GM19238 (cell line): ENCODE measurements around the gene NINL.
"Not testable (repeated sequence)": the region's sequence is repeated elsewhere in the genome, so short reads cannot be mapped to it uniquely, and the experiment has no call there.

Experiments used
- DNase-seq: peaks from one replicate; pipeline ENCODE4 v3.0.0; 2011; ENCODE audit warnings: low spot score; ENCODE audit not compliant: insufficient read length

Gene NINL

DNA sequence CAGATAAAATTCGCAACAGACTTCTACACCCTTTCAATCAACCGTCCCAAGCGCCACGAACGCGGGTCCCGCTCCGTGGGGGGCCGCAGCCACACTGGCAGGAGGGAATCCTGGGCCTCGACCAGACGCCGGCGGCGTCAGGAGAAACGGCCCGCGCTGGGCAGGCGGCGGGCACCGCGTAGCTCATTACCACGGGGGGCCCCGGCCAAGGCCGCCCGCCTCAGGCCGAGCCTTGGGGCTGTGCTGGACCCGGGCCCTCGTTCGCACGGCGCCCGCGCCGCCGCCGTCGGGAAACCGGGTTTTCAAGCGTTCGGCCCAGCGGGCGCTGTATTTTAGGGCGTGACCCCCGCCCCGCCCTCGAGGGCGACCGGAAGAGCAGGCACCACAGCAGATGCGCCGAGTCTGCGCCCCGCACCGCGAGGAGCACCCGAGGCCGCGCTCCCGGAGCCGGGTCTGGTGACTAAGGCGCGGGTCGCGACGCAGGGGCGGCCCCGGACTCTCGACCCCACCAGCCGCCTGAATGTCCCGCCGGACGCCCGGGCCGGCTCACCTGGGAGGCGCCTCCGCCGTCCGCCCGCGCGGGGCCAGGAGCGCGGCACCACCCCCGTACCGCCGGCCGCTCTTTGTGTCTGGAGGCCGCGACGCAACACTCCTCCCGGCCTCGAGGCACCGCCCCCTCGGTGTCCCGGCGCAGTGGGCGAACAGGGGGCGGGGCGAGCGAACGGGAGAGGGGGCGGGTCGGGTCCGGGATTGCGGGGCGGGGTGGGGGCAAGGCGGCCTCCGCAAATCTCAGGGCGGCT is at the start of gene NINL:
NINL (minus strand) TSS at position 627 of the 800 bp plus-strand sequence. CDS start 58,944 bp downstream, outside the sequence.
- DNase-seq, result no peak

GRCh38 chr20:25632940-25633790 is 47.8 kb upstream of the NINL start:
- no peak for DNase-seq

- not testable (repeated sequence) for DNase-seq
Observed at GRCh38 chr20:25630615-25631014, 45.3 kb upstream of the NINL start.

DNA sequence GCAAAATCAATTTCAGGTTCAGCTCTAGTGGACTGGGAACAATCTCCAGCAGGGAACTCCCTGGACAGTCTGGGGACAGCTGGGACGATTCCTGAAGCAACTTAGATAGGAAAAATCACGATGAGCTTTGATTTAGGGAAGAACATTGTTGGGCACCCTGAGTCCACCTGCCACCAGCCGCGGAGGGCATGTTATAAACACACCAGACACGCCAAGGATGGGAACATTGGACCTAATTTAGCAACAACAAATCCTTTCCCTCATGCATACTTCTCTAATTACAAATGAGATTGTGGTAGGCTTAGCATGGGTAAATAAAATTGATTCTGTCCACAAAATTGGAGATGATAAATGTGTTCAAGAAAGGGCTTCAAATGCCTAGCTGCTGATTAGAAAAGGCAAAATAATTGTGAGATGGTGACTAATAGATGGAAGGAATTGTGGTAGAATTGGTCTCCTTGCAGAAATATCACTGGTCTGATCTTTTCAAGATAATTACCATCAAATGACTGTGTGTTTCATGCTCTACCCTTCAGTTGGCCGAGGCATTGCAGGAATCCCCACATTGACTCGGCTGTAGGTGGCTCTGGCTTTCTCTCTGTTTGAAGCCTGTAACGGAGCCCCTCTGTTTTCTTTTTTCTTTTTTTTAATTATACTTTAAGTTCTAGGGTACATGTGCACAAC is 44.6 kb upstream of the NINL start:
- no peak for DNase-seq

DNA sequence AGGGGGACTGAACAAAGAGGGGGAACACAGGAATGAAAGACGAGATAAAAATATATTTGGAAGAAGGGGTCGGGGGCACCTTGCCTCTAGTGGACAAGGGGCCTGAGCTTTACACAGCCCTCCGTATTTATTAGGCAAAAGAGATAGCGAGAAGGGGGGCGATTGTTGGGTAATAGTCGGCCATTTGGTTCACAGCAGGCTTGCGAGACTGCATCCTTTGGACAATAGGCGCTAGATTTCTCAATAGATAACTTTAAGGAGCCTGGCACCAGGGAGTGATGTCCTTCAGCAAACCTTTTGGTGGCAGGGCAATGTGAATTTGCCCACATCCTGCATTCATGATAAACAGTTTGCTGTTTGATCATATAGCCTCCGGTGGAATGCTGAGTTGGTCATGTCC is 41.4 kb upstream of the NINL start:
- DNase-seq, result no peak

DNA sequence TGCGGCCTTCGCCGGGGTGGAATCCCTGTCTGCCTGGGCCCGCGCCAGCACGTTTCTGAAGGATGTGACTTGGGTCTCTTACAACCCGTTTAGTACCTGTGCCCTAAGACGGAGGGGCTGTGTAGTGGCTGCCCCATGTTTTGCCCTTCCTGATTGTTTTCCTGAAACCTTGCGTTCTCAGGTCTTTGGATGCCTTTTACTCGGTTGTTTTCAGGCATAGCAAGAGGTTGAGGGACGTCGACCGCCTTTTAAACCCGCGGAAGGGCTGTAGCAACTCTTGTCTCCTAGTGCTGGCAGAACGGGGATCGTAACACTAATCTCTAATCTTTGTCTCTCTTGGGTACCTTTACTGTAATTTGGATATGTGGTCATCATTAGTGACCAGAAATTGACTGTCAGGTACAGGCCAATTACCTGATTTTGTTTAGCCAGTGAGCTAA is 39.2 kb upstream of the NINL start:
- no peak for DNase-seq

- DNase-seq, result peak; percentile 86
Observed at GRCh38 chr20:25623736-25624499, 38.6 kb upstream of the NINL start, which contains the start of gene NANP. Gene NANP (minus strand): TSS chr20:25624014. CDS start chr20:25623948, 66 bp downstream.

DNA sequence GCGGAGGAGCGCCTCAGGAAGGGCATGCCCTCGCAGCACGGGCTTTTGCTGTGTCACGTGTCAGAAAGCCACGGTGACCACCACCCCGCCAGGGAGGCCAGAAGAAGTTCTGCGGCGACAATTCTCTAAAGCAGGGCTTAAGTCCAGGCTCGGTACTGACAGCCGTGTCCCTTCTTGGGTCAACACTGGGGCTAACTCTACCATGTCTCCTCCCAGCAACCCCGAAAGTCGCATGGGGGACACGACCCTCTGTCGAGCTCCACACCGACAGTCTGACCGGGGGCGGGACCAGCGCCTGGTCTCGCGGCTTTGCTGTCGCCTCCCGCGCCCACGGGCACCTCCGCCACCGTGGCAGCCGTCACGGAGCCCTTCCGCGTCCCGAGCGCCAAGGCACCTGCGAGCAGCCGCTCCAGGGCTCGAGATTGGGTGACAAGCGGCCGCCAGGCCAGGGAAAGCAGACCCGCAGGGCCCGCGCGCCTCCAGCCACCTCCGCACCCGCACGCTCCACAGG is 37.9 kb upstream of the NINL start:
- DNase-seq, result peak; percentile 7

DNA sequence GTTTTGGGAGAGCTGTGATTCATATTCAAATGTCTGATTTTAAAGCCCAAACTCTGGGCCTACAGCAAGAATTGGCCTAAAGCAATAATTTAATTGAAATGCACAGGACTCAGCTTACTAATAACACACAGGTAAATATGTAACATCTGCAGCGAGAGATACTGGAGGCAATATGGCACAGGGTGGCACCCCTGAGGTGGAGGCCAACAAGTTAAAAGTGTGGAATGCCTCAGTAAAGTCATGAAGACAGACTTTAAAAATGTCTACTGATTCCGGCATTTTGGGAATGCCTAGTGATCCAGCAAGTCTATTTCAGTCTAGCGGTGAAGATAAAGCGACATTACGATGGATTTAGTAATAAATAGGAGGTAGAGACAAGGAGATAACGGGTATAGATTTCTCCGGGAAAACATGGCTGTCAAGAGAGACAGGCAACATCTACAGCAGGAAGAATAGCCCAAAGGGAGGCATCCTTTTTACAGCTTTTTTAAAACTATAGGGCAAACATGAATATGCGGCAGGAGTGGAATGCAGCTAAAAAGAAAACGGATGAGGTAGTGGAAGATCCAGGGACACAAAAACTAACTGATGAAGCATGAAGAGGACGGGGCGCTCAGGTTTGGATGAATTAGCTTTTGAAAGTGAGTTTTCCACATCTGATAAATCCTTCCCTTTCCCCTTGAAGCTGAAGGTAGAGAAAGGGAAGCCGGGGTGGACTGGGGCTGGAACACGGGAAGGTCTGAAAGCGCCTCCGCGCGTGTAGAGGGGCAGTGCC is 37.3 kb upstream of the NINL start:
- DNase-seq, result no peak

GRCh38 chr20:25622049-25622448 is 36.7 kb upstream of the NINL start:
- no peak for DNase-seq

GRCh38 chr20:25619514-25619913 is 34.2 kb upstream of the NINL start:
- no peak for DNase-seq

DNA sequence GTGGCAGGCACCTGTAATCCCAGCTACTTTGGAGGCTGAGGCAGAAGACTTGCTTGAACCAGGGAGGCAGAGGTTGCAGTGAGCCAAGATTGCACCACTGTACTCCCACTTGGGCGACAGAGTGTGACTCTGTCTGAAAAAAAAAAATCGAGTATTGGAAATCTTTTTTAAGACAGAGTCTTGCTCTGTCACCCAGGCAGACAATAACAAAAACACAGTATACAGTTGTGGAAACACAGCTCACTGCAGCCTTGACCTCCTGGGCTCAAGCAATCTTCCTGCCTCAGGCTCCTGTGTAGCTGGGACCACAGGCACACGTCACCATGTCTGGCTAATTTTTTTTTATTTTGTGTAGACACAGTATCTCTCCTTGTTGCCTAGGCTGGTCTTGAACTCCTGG is 23.4 kb upstream of the NINL start:
- no peak for DNase-seq

DNA sequence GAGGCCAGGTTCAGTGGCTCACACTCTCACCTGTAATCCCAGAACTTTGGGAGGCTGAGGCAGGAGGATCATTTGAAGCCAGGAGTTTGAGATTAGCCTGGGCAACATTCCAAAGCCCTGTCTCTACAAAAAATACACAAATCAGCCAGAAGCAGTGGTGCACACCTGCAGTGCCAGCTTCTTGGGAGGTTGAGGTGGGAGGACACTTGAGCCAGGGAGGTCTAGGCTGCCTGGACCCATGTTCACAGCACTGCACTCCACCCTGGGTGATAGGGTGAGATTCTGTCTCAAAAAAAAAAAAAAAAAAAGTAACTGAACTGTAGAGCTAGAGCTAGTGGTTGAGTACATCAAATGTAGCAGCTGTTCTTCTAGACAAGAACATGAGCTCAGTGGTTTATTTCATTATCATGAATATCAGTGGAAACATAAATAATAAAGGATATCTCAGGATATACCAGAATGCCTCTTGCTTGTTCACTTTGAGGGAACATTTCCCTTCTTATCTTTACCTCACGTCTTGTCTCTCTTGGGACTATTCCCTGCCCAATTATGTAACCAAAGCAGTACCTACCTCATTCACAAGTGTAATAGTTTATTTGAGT is 20.9 kb upstream of the NINL start:
- DNase-seq, result no peak

GRCh38 chr20:25605148-25605547 is 19.8 kb upstream of the NINL start:
- DNase-seq, result no peak

DNA sequence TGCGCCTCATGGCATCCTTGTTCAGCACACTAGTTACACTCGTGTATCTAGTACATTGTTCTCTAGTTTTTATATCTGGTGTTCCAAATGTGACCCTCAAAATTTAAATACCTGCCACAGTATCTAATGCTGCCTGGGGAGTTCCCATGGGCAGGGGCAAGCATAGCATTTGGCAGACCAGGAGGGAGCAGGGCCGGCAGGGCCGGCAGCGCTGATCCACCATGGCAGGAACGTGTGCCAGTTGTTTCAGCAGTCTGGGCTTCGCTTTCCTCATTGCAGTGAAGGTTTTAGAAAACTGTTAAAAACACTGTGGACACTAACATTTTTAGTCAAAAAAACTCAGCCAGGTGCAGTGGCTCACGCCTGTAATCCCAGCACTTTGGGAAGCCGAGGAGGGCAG is 19.3 kb upstream of the NINL start:
- DNase-seq, result no peak

DNA sequence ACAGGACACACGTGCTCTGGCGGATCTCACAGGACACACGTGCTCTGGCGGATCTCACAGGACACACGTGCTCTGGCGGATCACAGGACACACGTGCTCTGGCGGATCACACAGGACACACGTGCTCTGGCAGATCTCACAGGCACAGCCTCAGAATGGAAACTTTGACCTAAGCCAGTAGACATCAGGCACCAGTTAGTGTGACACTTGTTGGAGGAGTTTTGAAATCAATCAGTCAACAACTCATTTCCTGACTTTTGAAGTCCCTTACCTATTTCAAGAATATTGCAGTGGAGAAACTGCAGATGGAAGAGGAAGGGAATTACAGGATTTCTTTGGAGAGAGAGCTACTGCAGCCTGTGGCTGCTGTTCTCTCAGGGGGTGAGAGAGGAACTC is 17.6 kb upstream of the NINL start:
- DNase-seq, result not testable (repeated sequence)

DNA sequence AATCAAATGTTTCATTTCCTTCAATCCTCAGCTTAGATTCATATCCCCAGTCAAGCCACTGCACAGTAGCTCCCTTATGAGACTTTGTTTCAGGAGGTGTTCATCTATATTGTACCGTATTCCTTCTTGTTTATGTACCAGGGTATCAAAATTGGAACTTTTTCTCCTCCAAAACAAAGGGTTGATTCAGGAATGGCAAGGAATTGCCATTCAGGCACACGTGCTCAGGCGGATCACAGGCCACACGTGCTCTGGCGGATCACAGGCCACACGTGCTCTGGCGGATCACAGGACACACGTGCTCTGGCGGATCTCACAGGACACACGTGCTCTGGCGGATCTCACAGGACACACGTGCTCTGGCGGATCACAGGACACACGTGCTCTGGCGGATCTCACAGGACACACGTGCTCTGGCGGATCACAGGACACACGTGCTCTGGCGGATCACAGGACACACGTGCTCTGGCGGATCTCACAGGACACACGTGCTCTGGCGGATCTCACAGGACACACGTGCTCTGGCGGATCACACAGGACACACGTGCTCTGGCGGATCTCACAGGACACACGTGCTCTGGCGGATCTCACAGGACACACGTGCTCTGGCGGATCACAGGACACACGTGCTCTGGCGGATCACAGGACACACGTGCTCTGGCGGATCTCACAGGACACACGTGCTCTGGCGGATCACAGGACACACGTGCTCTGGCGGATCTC is 17.0 kb upstream of the NINL start:
- DNase-seq, result not testable (repeated sequence)

GRCh38 chr20:25601659-25602058 is 16.3 kb upstream of the NINL start:
- DNase-seq, result no peak

DNA sequence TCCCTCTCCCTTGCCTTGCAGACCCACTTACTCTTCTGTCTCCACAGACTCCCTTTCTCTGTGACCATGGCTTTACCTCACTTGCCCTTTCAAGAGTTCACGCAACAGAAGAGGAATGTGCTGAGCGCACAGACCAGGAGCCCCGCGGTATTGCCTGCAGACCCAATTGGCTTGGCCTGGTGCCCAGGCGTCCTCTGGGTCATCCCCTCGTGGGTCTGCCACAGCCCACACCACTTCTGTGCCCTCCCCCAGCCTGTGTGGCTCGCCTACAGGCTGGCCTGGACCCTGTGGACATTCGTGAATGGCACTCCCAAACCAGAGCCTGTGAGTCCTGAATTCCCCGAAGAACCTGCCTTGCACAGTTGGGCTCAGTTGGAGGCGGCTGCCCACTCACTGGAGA is 15.3 kb upstream of the NINL start:
- DNase-seq, result no peak
